Erythroblast (primary cell): Measurements from ENCODE around the gene LOXL4.

Experiments used
- GATA1 ChIP-seq: IDR thresholded peaks from 2 replicates; pipeline ENCODE4 v1.6.1; 2011; ENCODE audit warnings: low read depth, mild to moderate bottlenecking, control low read depth, low read length, moderate library complexity
- POLR2A ChIP-seq: IDR thresholded peaks from 2 replicates; pipeline ENCODE4 v1.6.1; 2011; ENCODE audit warnings: mild to moderate bottlenecking, low read length

- TF ChIP-seq POLR2A (no peak), GATA1 (no peak)
These were observed 43.0 kb downstream of the LOXL4 start for GRCh38 chr10:98224996-98225395.
